A549 (cell line): ENCODE results near the gene SLC6A7. TPM values are rescaled to one million over a fixed set of nuclear protein-coding genes. Genes with fewer than 3 reads are reported as not detected.

Source experiments
- ATAC-seq, 2 experiments: fragments of 200-7000 bp in 1 of 2; fragments of >200 bp in 1 of 2; cut with Nextera tagmentation in 1 of 2; cut with Tn5 transposase in 1 of 2; 3 replicates each; pipeline versions ENCODE4 v1.8.0 to v1.9.1; 2018 to 2020; ENCODE audit warnings: mild to moderate bottlenecking in 1 of 2, moderate library complexity in 1 of 2
- CTCF ChIA-PET: fragments of 300-600 bp; sonication (Branson Sonifier 250); formaldehyde crosslinking; extraction: SDS; loops from one replicate; lab custom pipeline; 2021; ENCODE audit warnings: antibody characterized with exemption, inconsistent platforms; lab: Yijun Ruan, JAX
- POLR2A ChIA-PET: fragments of 350-600 bp; formaldehyde crosslinking; extraction: SDS; loops from one replicate; lab custom pipeline; 2021; ENCODE audit warnings: antibody characterized with exemption, inconsistent platforms; lab: Yijun Ruan, JAX
- DNase-seq, 2 experiments: peaks; one replicate each; pipeline versions ENCODE4 v3.0.0 to v3.0.0-alpha.2; 2011 to 2016; ENCODE audit warnings: low read depth in 1 of 2, low spot score in 1 of 2
- FAIRE-seq: peaks from 2 replicates; lab custom pipeline; 2011; peaks lifted over from hg19 to GRCh38; lab: Jason Lieb, UNC
- H3K27ac ChIP-seq, 2 experiments: fragments of >200 bp; sonication (Bioruptor Twin); formaldehyde crosslinking; 3 replicates each; pipeline ENCODE4 v1.5.1; 2016 to 2017
- H3K4me1 ChIP-seq: fragments of >200 bp; sonication (Bioruptor Twin); formaldehyde crosslinking; 3 replicates; pipeline ENCODE4 v1.6.1; 2016
- H3K4me2 ChIP-seq: fragments of >200 bp; sonication (Bioruptor Twin); formaldehyde crosslinking; 3 replicates; pipeline ENCODE4 v1.6.1; 2016
- H3K4me3 ChIP-seq: fragments of >200 bp; sonication (Bioruptor Twin); formaldehyde crosslinking; 3 replicates; pipeline ENCODE4 v1.5.1; 2016
- H3K9me3 ChIP-seq: fragments of >200 bp; sonication (Bioruptor Twin); formaldehyde crosslinking; 3 replicates; pipeline ENCODE4 v1.6.1; 2016
- CEBPB ChIP-seq, 2 experiments: fragments of >200 bp in 1 of 2; sonication (Bioruptor Twin) in 1 of 2; formaldehyde crosslinking in 1 of 2; IDR thresholded peaks; 2 replicates each; pipeline ENCODE4 v1.6.1; 2012 to 2016
- CHD4 ChIP-seq: fragments of 200-600 bp; sonication (generic); IDR thresholded peaks from 2 replicates; pipeline ENCODE4 v1.6.1; 2016; ENCODE audit warnings: antibody characterized with exemption, mild to moderate bottlenecking, borderline replicate concordance
- FOSB ChIP-seq: fragments of 250-450 bp; sonication (Bioruptor Pico); IDR thresholded peaks from 2 replicates; pipeline ENCODE4 v1.5.0; 2020; ENCODE audit warnings: mild to moderate bottlenecking, moderate library complexity
- FOXS1 ChIP-seq: fragments of 250-450 bp; sonication (Bioruptor Pico); IDR thresholded peaks from 2 replicates; pipeline ENCODE4 v1.5.0; 2020; ENCODE audit warnings: mild to moderate bottlenecking, moderate library complexity
- GATA3 ChIP-seq: IDR thresholded peaks from 2 replicates; pipeline ENCODE4 v1.6.1; 2012; ENCODE audit warnings: borderline replicate concordance
- HDAC2 ChIP-seq: fragments of 200-600 bp; sonication (generic); IDR thresholded peaks from 2 replicates; pipeline ENCODE4 v1.6.1; 2016
- JUNB ChIP-seq: fragments of >200 bp; sonication (Bioruptor Twin); formaldehyde crosslinking; IDR thresholded peaks from 2 replicates; pipeline ENCODE4 v1.6.1; 2016
- KDM1A ChIP-seq: fragments of 200-600 bp; sonication (generic); IDR thresholded peaks from 2 replicates; pipeline ENCODE4 v1.6.1; 2016; ENCODE audit warnings: low read depth, mild to moderate bottlenecking
- KDM5A ChIP-seq: fragments of 200-600 bp; sonication (generic); IDR thresholded peaks from 2 replicates; pipeline ENCODE4 v1.6.1; 2016; ENCODE audit warnings: antibody characterized with exemption, mild to moderate bottlenecking
- MYC ChIP-seq: IDR thresholded peaks from 2 replicates; pipeline ENCODE4 v1.6.1; 2012; ENCODE audit warnings: mild to moderate bottlenecking, inconsistent platforms, low read length, improper control_type of control experiment, borderline replicate concordance
- NFE2L2 ChIP-seq: fragments of 150-350 bp; conservative IDR thresholded peaks from 2 replicates; pipeline ENCODE4 v1.6.1; 2014; ENCODE audit warnings: low read length
- NR3C1 ChIP-seq: fragments of >200 bp; sonication (Bioruptor Twin); formaldehyde crosslinking; IDR thresholded peaks from 3 replicates; pipeline ENCODE4 v1.6.1; 2017
- POLR2A ChIP-seq: IDR thresholded peaks from 2 replicates; pipeline ENCODE4 v1.6.1; 2012; ENCODE audit warnings: mild to moderate bottlenecking, low read length
- POLR2AphosphoS2 ChIP-seq: conservative IDR thresholded peaks from 2 replicates; pipeline ENCODE4 v1.6.1; 2012; ENCODE audit warnings: low read length, improper control_type of control experiment, inconsistent platforms
- TP53 ChIP-seq: fragments of 250-450 bp; sonication (Bioruptor Pico); IDR thresholded peaks from 2 replicates; pipeline ENCODE4 v1.5.0; 2021; ENCODE audit warnings: mild to moderate bottlenecking, moderate library complexity
- ZC3H11A ChIP-seq: fragments of 450-650 bp; IDR thresholded peaks from 2 replicates; pipeline ENCODE4 v1.6.1; 2014; ENCODE audit warnings: antibody characterized with exemption, mild to moderate bottlenecking
- ZFP36 ChIP-seq: fragments of 450-650 bp; IDR thresholded peaks from 2 replicates; pipeline ENCODE4 v1.6.1; 2014; ENCODE audit warnings: borderline replicate concordance; ENCODE audit not compliant: partially characterized antibody
- WGBS: methylation state at CpG from one replicate; pipeline ENCODE4 v1.1.6; 2017; ENCODE audit errors: missing lambda C conversion rate; 5-methylcytosine and 5-hydroxymethylcytosine counted together
- polyA plus RNA-seq, 4 experiments: library from polyadenylated mRNA; depleted of rRNA in 3 of 4; stranded (reverse); fragments of >200 nt; fragmentation: RNase III in 1 of 4; extraction: RNeasy Plus Mini Kit Qiagen cat#74134 plus additional on column Dnase treatment in 1 of 4; gene quantifications; 2 replicates in 3 of 4; 3 replicates in 1 of 4; pipeline ENCODE4 v1.2.3, GENCODE V29; 2011 to 2017
- TF ChIP-seq, protein P1 (sequence below): fragments of 250-450 bp; sonication (Bioruptor Pico); IDR thresholded peaks from 2 replicates; pipeline ENCODE4 v1.5.0; 2021; ENCODE audit warnings: mild to moderate bottlenecking, moderate library complexity, borderline replicate concordance
- TF ChIP-seq, protein P2 (sequence below): fragments of 450-650 bp; IDR thresholded peaks from 2 replicates; pipeline ENCODE4 v1.6.1; 2014; ENCODE audit warnings: antibody characterized with exemption
- TF ChIP-seq, protein P3 (sequence below): fragments of >200 bp; sonication (Bioruptor Twin); formaldehyde crosslinking; IDR thresholded peaks from 3 replicates; pipeline ENCODE4 v1.5.1; 2016
- TF ChIP-seq, protein P4 (sequence below): fragments of 150-350 bp; IDR thresholded peaks from 2 replicates; pipeline ENCODE4 v1.6.1; 2014; ENCODE audit warnings: low read depth, mild to moderate bottlenecking, low read length

Gene SLC6A7
- polyA plus RNA-seq, 2 of the 4 experiments (the other 2 are of a cell fraction), result not detected

DNA sequence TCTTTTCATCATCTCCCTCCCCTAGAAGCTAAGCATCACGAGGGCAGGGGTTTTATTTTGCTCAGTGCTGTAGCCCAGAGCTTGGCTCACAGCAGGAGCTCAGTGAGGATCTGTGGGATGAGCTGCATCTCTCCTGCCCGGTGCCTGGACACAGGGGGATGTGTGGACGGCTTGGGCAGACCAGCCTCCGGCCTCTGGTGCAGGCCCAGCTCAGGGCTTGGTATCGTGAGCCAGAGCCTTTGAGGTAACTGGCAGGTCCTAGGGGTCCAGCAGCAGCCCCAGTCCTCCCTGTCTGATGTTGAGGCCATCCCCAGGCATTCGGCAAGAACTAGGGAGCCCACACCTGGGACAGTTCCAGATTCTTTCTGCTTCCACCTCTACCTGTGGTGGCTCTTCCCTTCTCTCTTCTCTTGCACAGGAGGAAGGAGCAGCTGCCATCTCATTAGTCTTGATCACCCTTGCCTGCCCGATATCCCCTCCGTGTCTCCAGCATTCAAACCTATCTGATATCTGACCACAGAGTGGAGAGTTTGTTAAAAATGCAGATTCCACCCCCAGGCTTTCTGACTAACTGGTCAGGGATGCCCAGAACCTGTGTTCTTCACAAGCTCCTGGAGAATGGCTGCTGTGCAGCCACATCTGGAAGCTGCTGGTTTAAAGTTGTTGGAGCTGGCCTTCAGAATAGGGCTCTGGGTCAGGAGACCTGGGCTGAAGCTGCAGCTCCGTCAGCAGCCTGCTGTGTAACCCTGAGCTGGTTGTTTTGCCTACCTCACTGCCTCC lies 7.9 kb upstream of the SLC6A7 start:
- TF ChIP-seq ZFP36 (no peak), MYC (no peak), CEBPB (IDR thresholded peaks at IDR 0.05) (no peak), POLR2A (no peak), FOSB (CRISPR knock-in tag) (no peak), POLR2AphosphoS2 (no peak), FOXS1 (CRISPR knock-in tag) (no peak), CHD4 (no peak), KDM5A (no peak), ZC3H11A (no peak), HDAC2 (no peak), NFE2L2 (no peak), GATA3 (no peak), NR3C1 (no peak), JUNB (no peak)
- TF ChIP-seq, protein P1, sequence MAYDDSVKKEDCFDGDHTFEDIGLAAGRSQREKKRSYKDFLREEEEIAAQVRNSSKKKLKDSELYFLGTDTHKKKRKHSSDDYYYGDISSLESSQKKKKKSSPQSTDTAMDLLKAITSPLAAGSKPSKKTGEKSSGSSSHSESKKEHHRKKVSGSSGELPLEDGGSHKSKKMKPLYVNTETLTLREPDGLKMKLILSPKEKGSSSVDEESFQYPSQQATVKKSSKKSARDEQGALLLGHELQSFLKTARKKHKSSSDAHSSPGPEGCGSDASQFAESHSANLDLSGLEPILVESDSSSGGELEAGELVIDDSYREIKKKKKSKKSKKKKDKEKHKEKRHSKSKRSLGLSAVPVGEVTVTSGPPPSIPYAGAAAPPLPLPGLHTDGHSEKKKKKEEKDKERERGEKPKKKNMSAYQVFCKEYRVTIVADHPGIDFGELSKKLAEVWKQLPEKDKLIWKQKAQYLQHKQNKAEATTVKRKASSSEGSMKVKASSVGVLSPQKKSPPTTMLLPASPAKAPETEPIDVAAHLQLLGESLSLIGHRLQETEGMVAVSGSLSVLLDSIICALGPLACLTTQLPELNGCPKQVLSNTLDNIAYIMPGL (CRISPR knock-in tag), result no peak
- TF ChIP-seq, protein P2, sequence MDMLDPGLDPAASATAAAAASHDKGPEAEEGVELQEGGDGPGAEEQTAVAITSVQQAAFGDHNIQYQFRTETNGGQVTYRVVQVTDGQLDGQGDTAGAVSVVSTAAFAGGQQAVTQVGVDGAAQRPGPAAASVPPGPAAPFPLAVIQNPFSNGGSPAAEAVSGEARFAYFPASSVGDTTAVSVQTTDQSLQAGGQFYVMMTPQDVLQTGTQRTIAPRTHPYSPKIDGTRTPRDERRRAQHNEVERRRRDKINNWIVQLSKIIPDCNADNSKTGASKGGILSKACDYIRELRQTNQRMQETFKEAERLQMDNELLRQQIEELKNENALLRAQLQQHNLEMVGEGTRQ, result no peak
- TF ChIP-seq, all 56 proteins: peak for 0
- H3K27ac ChIP-seq, result no peak overlapping the region
- FAIRE-seq (no peak), DNase-seq (no peak), ATAC-seq (peak in 1 of 2 experiments; percentile 19; a peak in 1 of 6 replicates)
- no peaks in the 10 kb centered on the region for H3K9me3 ChIP-seq
- no peak overlapping the region for H3K4me2 ChIP-seq
- CTCF ChIA-PET, result interaction anchor here (0.8 to 3.4 kb wide), 7 partner anchors 11 to 58 kb away, joined by 3 to 11 read pairs (median 4); no protein-coding TSS in a partner anchor
- H3K4me3 ChIP-seq, result no peak overlapping the region
- no peaks in the 10 kb centered on the region for H3K4me1 ChIP-seq
- 78% methylated on average over 8 of the region's 9 CpGs for WGBS
- POLR2A ChIA-PET, result no interaction called here

DNA sequence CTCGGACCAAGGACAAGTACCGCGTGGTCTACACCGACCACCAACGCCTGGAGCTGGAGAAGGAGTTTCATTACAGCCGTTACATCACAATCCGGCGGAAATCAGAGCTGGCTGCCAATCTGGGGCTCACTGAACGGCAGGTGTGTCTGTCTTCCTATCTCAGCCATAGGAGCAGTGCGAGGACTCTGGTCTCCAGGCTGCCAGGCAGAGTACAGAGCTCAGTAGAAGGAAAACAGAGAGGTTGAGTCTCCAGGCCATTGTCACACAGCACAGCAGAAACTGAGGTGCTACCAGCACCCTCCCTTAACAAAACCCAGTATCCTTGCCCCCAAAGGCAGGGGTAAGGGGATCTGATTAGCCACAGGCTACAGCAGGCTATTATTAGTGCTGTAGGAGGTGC lies 7.1 kb upstream of the SLC6A7 start:
- ChIA-PET CTCF (interaction anchor here (1.2 to 2.1 kb wide), 2 partner anchors 10 to 24 kb away, joined by 4 to 9 read pairs; no protein-coding TSS in a partner anchor), POLR2A (no interaction called here)
- FAIRE-seq (no peak), ATAC-seq (no peak), DNase-seq (no peak)
- Histone ChIP-seq H3K4me3 (no peak overlapping the region), H3K9me3 (no peaks in the 10 kb centered on the region), H3K27ac (no peak overlapping the region), H3K4me2 (no peak overlapping the region), H3K4me1 (no peaks in the 10 kb centered on the region)
- 71% methylated on average over 10 of the region's 10 CpGs for WGBS
- TF ChIP-seq KDM1A, result no peak
- TF ChIP-seq ZFP36, result peak; percentile 83
- no peak for TF ChIP-seq TP53 (CRISPR knock-in tag)
- TF ChIP-seq, protein P3, sequence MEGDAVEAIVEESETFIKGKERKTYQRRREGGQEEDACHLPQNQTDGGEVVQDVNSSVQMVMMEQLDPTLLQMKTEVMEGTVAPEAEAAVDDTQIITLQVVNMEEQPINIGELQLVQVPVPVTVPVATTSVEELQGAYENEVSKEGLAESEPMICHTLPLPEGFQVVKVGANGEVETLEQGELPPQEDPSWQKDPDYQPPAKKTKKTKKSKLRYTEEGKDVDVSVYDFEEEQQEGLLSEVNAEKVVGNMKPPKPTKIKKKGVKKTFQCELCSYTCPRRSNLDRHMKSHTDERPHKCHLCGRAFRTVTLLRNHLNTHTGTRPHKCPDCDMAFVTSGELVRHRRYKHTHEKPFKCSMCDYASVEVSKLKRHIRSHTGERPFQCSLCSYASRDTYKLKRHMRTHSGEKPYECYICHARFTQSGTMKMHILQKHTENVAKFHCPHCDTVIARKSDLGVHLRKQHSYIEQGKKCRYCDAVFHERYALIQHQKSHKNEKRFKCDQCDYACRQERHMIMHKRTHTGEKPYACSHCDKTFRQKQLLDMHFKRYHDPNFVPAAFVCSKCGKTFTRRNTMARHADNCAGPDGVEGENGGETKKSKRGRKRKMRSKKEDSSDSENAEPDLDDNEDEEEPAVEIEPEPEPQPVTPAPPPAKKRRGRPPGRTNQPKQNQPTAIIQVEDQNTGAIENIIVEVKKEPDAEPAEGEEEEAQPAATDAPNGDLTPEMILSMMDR, result no peak
- TF ChIP-seq, protein P4, sequence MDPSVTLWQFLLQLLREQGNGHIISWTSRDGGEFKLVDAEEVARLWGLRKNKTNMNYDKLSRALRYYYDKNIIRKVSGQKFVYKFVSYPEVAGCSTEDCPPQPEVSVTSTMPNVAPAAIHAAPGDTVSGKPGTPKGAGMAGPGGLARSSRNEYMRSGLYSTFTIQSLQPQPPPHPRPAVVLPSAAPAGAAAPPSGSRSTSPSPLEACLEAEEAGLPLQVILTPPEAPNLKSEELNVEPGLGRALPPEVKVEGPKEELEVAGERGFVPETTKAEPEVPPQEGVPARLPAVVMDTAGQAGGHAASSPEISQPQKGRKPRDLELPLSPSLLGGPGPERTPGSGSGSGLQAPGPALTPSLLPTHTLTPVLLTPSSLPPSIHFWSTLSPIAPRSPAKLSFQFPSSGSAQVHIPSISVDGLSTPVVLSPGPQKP, result no peak
